Activated T-cell treated with anti-CD3 and anti-CD28 coated beads, Interleukin-2, amount 50 U/mL, for 4 hours (primary cell): Measurements from ENCODE around the gene ACACA. TPM values are rescaled to one million over a fixed set of nuclear protein-coding genes. Genes with fewer than 3 reads are reported as not detected.
A peak's percentile ranks its signal among the peaks of the same experiment; 100 is the strongest.
"Not testable (repeated sequence)": the region's sequence is repeated elsewhere in the genome, so short reads cannot be mapped to it uniquely, and the experiment has no call there.

Source experiments
- ATAC-seq, 2 donors: fragments of 200-7000 bp; cut with Tn5 transposase; one replicate each; pipeline ENCODE4 v1.10.0; 2021
- DNase-seq: peaks from one replicate; pipeline ENCODE4 v3.0.0-alpha.2; 2020
- H3K27me3 Mint-ChIP-seq: one replicate; pipeline ENCODE4 v1.8.0; 2021; ENCODE audit warnings: low read depth, mixed read lengths
- H3K36me3 Mint-ChIP-seq: one replicate; pipeline ENCODE4 v1.8.0; 2022; ENCODE audit warnings: mixed read lengths; ENCODE audit not compliant: insufficient read depth
- H3K4me1 Mint-ChIP-seq: one replicate; pipeline ENCODE4 v1.8.0; 2021; ENCODE audit warnings: low read depth, mixed read lengths
- H3K4me3 Mint-ChIP-seq: one replicate; pipeline ENCODE4 v1.8.0; 2021; ENCODE audit warnings: mild to moderate bottlenecking, moderate library complexity, mixed read lengths
- H3K9me3 Mint-ChIP-seq: one replicate; pipeline ENCODE4 v1.8.0; 2021; ENCODE audit warnings: mixed read lengths
- total RNA-seq, 3 donors: library from RNA; stranded (reverse); gene quantifications; one replicate each; pipeline ENCODE4 v1.2.1, GENCODE V29; 2021

The ACACA gene
- 10 to 100 TPM; 58.7 to 65.5 (median 61.2) TPM for total RNA-seq

- no peaks in the 10 kb centered on the region for H3K27me3 Mint-ChIP-seq
- DNase-seq (peak; percentile 63), ATAC-seq (peak; percentile 95 to 96)
- H3K36me3 Mint-ChIP-seq = peaks cover 11% of the 10 kb centered on the region
- peak within 1 kb of the TSS; percentile 99 for H3K4me3 Mint-ChIP-seq
- no peaks in the 10 kb centered on the region for H3K9me3 Mint-ChIP-seq
- H3K4me1 Mint-ChIP-seq = peaks cover 46% of the 10 kb centered on the region
Observed at GRCh38 chr17:37406635-37407461, at the start of gene ACACA, which contains the start of gene TADA2A. TSS of gene ACACA (minus strand) at chr17:37406836. CDS start at chr17:37406299, 537 bp downstream. TSS of gene TADA2A (plus strand) at chr17:37406886. CDS start at chr17:37411366, 4,480 bp downstream.

GRCh38 chr17:37450112-37450511, 43.5 kb upstream of the ACACA start:
- DNase-seq (no peak), ATAC-seq (no peak)
- Mint-ChIP-seq H3K4me3 (no peak overlapping the region), H3K9me3 (no peaks in the 10 kb centered on the region), H3K4me1 (peaks cover 6% of the 10 kb centered on the region), H3K36me3 (peaks cover 35% of the 10 kb centered on the region), H3K27me3 (no peaks in the 10 kb centered on the region)

- Mint-ChIP-seq H3K27me3 (no peaks in the 10 kb centered on the region), H3K9me3 (no peaks in the 10 kb centered on the region), H3K4me1 (peaks cover 6% of the 10 kb centered on the region), H3K36me3 (peaks cover 33% of the 10 kb centered on the region), H3K4me3 (no peak overlapping the region)
- ATAC-seq (peak in 1 of 2 donors; percentile 32), DNase-seq (no peak)
Observed at GRCh38 chr17:37447641-37448040, 41.0 kb upstream of the ACACA start.

- no peak for ATAC-seq
- peaks cover 34% of the 10 kb centered on the region for H3K36me3 Mint-ChIP-seq
Observed at GRCh38 chr17:37446027-37446426, 39.4 kb upstream of the ACACA start.

GRCh38 chr17:37441369-37442014, 34.9 kb upstream of the ACACA start:
- H3K4me3 Mint-ChIP-seq, ATAC-seq, DNase-seq, H3K9me3 Mint-ChIP-seq, H3K4me1 Mint-ChIP-seq, H3K27me3 Mint-ChIP-seq: not testable (repeated sequence)
- H3K36me3 Mint-ChIP-seq = peaks cover 34% of the 10 kb centered on the region

More at GRCh38 chr17:37446027-37446426, 39.4 kb upstream of the ACACA start:
- Mint-ChIP-seq H3K4me3 (no peak overlapping the region), H3K4me1 (peaks cover 6% of the 10 kb centered on the region), H3K9me3 (no peaks in the 10 kb centered on the region), H3K27me3 (no peaks in the 10 kb centered on the region)
- DNase-seq = no peak

- ATAC-seq = no peak
- Mint-ChIP-seq H3K9me3 (no peaks in the 10 kb centered on the region), H3K4me3 (no peak overlapping the region), H3K4me1 (peaks cover 2% of the 10 kb centered on the region), H3K36me3 (peaks cover 34% of the 10 kb centered on the region), H3K27me3 (no peaks in the 10 kb centered on the region)
- no peak for DNase-seq
Observed at GRCh38 chr17:37440424-37440823, 33.8 kb upstream of the ACACA start.

GRCh38 chr17:37438141-37438540, 31.5 kb upstream of the ACACA start:
- no peak overlapping the region for H3K4me3 Mint-ChIP-seq
- peaks cover 3% of the 10 kb centered on the region for H3K4me1 Mint-ChIP-seq
- DNase-seq = no peak
- peaks cover 32% of the 10 kb centered on the region for H3K36me3 Mint-ChIP-seq
- ATAC-seq = no peak
- no peaks in the 10 kb centered on the region for H3K27me3 Mint-ChIP-seq
- no peaks in the 10 kb centered on the region for H3K9me3 Mint-ChIP-seq

- no peaks in the 10 kb centered on the region for H3K27me3 Mint-ChIP-seq
- no peaks in the 10 kb centered on the region for H3K9me3 Mint-ChIP-seq
- peaks cover 24% of the 10 kb centered on the region for H3K36me3 Mint-ChIP-seq
- ATAC-seq = no peak
- H3K4me3 Mint-ChIP-seq = no peak overlapping the region
- H3K4me1 Mint-ChIP-seq = peaks cover 23% of the 10 kb centered on the region
- DNase-seq = no peak
Observed at GRCh38 chr17:37432671-37433070, 26.0 kb upstream of the ACACA start.

GRCh38 chr17:37430051-37430627, 23.5 kb upstream of the ACACA start:
- peaks cover 29% of the 10 kb centered on the region for H3K36me3 Mint-ChIP-seq
- peaks cover 23% of the 10 kb centered on the region for H3K4me1 Mint-ChIP-seq
- no peaks in the 10 kb centered on the region for H3K9me3 Mint-ChIP-seq
- DNase-seq (no peak), ATAC-seq (peak; percentile 90)
- H3K4me3 Mint-ChIP-seq = peak overlapping the region; percentile 1
- no peaks in the 10 kb centered on the region for H3K27me3 Mint-ChIP-seq

GRCh38 chr17:37429453-37429852, 22.8 kb upstream of the ACACA start:
- H3K9me3 Mint-ChIP-seq = no peaks in the 10 kb centered on the region
- no peaks in the 10 kb centered on the region for H3K27me3 Mint-ChIP-seq
- peak overlapping the region; percentile 33 for H3K4me3 Mint-ChIP-seq
- peaks cover 23% of the 10 kb centered on the region for H3K4me1 Mint-ChIP-seq
- DNase-seq = no peak
- ATAC-seq = no peak
- peaks cover 31% of the 10 kb centered on the region for H3K36me3 Mint-ChIP-seq

- no peak for ATAC-seq
- no peak for DNase-seq
- peaks cover 23% of the 10 kb centered on the region for H3K4me1 Mint-ChIP-seq
- H3K27me3 Mint-ChIP-seq = no peaks in the 10 kb centered on the region
- peaks cover 30% of the 10 kb centered on the region for H3K36me3 Mint-ChIP-seq
- H3K9me3 Mint-ChIP-seq = no peaks in the 10 kb centered on the region
- no peak overlapping the region for H3K4me3 Mint-ChIP-seq
Observed at GRCh38 chr17:37429039-37429438, 22.4 kb upstream of the ACACA start.

GRCh38 chr17:37425268-37425667, 18.6 kb upstream of the ACACA start:
- Mint-ChIP-seq H3K27me3 (no peaks in the 10 kb centered on the region), H3K9me3 (no peaks in the 10 kb centered on the region), H3K36me3 (peaks cover 30% of the 10 kb centered on the region), H3K4me1 (peaks cover 9% of the 10 kb centered on the region), H3K4me3 (no peak overlapping the region)
- DNase-seq (no peak), ATAC-seq (no peak)

GRCh38 chr17:37422971-37423625, 16.5 kb upstream of the ACACA start:
- DNase-seq = no peak
- Mint-ChIP-seq H3K27me3 (no peaks in the 10 kb centered on the region), H3K36me3 (peaks cover 25% of the 10 kb centered on the region), H3K4me1 (no peaks in the 10 kb centered on the region), H3K4me3 (no peak overlapping the region), H3K9me3 (no peaks in the 10 kb centered on the region)
- ATAC-seq = no peak

GRCh38 chr17:37417852-37418251, 11.2 kb upstream of the ACACA start:
- Mint-ChIP-seq H3K27me3 (no peaks in the 10 kb centered on the region), H3K4me3 (no peak overlapping the region), H3K4me1 (peaks cover 5% of the 10 kb centered on the region), H3K9me3 (no peaks in the 10 kb centered on the region), H3K36me3 (peaks cover 19% of the 10 kb centered on the region)
- DNase-seq = no peak
- no peak for ATAC-seq
